Osteoblast (primary cell): ENCODE measurements around the gene PDE4B. TPM values are rescaled to one million over a fixed set of nuclear protein-coding genes. Genes with fewer than 3 reads are reported as not detected.

Experiments used
- DNase-seq: peaks from one replicate; pipeline ENCODE4 v3.0.0; 2011; ENCODE audit warnings: low spot score, mixed read lengths; ENCODE audit not compliant: insufficient read length; ENCODE audit errors: missing footprints
- H2AFZ ChIP-seq: 2 replicates; pipeline ENCODE4 v1.6.0; 2011; ENCODE audit warnings: mild to moderate bottlenecking, low read length
- H3K27ac ChIP-seq: 2 replicates; pipeline ENCODE4 v1.5.1; 2011; ENCODE audit warnings: mild to moderate bottlenecking, low read depth, low read length, moderate library complexity
- H3K27me3 ChIP-seq: 2 replicates; pipeline ENCODE4 v1.6.0; 2012; ENCODE audit warnings: mild to moderate bottlenecking, control low read depth, inconsistent platforms, low read length, moderate library complexity; ENCODE audit not compliant: insufficient read depth
- H3K36me3 ChIP-seq: 2 replicates; pipeline ENCODE4 v1.5.1; 2011; ENCODE audit warnings: mild to moderate bottlenecking, low read length, control low read depth, moderate library complexity; ENCODE audit not compliant: insufficient read depth
- H3K4me1 ChIP-seq: 2 replicates; pipeline ENCODE4 v1.5.1; 2011; ENCODE audit warnings: mild to moderate bottlenecking, low read length, control low read depth, moderate library complexity; ENCODE audit not compliant: insufficient read depth
- H3K4me2 ChIP-seq: 2 replicates; pipeline ENCODE4 v1.6.0; 2011; ENCODE audit warnings: mild to moderate bottlenecking, low read length; ENCODE audit not compliant: insufficient read depth
- H3K4me3 ChIP-seq: fragments of 200-600 bp; sonication (generic); 3 replicates; pipeline ENCODE4 v1.5.1; 2012; ENCODE audit warnings: mild to moderate bottlenecking, low read length, inconsistent platforms; ENCODE audit not compliant: insufficient read depth
- H3K79me2 ChIP-seq: 2 replicates; pipeline ENCODE4 v1.6.0; 2012; ENCODE audit warnings: mild to moderate bottlenecking, low read length, control low read depth, inconsistent platforms; ENCODE audit not compliant: insufficient read depth
- H3K9me3 ChIP-seq: 2 replicates; pipeline ENCODE4 v1.5.1; 2011; ENCODE audit warnings: low read depth, low read length, control low read depth
- H4K20me1 ChIP-seq: 2 replicates; pipeline ENCODE4 v1.6.0; 2012; ENCODE audit warnings: mild to moderate bottlenecking, low read length, control low read depth; ENCODE audit not compliant: insufficient read depth
- CTCF ChIP-seq: IDR thresholded peaks from 2 replicates; pipeline ENCODE4 v1.5.1; 2011; ENCODE audit warnings: mild to moderate bottlenecking, low read depth, low read length, moderate library complexity; ENCODE audit errors: extremely low read depth
- total RNA-seq: library from RNA; depleted of rRNA; stranded (reverse); fragments of >200 nt; gene quantifications from 2 replicates; pipeline ENCODE4 v1.2.3, GENCODE V29; 2012

The PDE4B gene
- total RNA-seq, 1 donor, result 21.4 TPM

- Histone ChIP-seq H3K9me3 (no peaks in the 10 kb centered on the region), H4K20me1 (no peaks in the 10 kb centered on the region), H3K27me3 (no peaks in the 10 kb centered on the region), H3K4me3 (no peak overlapping the region), H3K79me2 (peaks cover 33% of the 10 kb centered on the region), H3K36me3 (no peaks in the 10 kb centered on the region), H2AFZ (no peak overlapping the region), H3K27ac (peak overlapping the region; percentile 98), H3K4me1 (peaks cover 34% of the 10 kb centered on the region), H3K4me2 (peak overlapping the region; percentile 81)
- TF ChIP-seq CTCF, result no peak
- DNase-seq, result no peak
These were observed 538.0 kb downstream of the PDE4B start for GRCh38 chr1:66330722-66331141.

DNA sequence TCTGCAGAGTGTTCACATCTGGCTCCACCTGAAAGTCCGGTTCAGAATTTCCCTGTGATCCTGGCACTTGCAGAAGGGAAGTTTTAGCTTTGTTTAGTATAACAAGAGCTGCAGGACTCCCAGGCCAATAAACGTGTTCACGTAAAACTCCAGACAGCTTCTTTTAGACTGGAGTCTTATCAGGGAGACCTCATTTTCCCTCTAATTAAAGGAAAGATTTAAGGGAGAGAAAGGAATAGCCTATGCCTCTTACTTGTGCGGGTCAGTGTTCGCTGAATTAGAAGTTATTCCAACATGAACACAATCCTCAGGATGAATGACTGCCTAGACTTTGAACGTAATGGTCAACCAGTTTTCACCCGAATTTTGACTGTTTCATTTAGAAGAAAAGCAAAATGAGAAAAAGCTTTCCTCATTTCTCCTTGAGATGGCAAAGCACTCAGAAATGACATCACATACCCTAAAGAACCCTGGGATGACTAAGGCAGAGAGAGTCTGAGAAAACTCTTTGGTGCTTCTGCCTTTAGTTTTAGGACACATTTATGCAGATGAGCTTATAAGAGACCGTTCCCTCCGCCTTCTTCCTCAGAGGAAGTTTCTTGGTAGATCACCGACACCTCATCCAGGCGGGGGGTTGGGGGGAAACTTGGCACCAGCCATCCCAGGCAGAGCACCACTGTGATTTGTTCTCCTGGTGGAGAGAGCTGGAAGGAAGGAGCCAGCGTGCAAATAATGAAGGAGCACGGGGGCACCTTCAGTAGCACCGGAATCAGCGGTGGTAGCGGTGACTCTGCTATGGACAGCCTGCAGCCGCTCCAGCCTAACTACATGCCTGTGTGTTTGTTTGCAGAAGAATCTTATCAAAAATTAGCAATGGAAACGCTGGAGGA, 539.2 kb downstream of the PDE4B start:
- Histone ChIP-seq H3K27me3 (no peaks in the 10 kb centered on the region), H3K4me2 (peak overlapping the region; percentile 81), H2AFZ (peak overlapping the region; percentile 71), H3K36me3 (no peaks in the 10 kb centered on the region), H3K27ac (peak overlapping the region; percentile 98), H3K9me3 (no peaks in the 10 kb centered on the region), H4K20me1 (no peaks in the 10 kb centered on the region), H3K4me3 (peak overlapping the region; percentile 73), H3K4me1 (peaks cover 38% of the 10 kb centered on the region), H3K79me2 (peaks cover 45% of the 10 kb centered on the region)
- peak; percentile 37 for TF ChIP-seq CTCF
- peak; percentile 53 for DNase-seq

DNA sequence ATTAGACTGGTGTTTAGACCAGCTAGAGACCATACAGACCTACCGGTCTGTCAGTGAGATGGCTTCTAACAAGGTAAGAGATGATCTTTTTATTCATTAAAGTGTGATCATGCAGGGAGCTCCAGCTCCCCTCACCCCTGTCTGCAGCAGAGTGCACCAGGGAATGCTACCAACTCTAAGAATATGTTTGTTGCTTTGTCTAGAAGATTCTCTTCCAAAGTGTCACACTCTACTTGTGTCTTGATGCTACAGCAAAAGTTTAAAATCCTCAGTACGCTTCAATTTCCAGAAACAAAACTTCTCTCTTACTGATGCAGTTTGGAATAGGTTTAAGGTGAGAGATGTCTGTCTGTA, 539.8 kb downstream of the PDE4B start:
- Histone ChIP-seq H3K36me3 (no peaks in the 10 kb centered on the region), H3K4me3 (peak overlapping the region; percentile 73), H3K27me3 (no peaks in the 10 kb centered on the region), H2AFZ (peak overlapping the region; percentile 71), H4K20me1 (no peaks in the 10 kb centered on the region), H3K4me2 (peak overlapping the region; percentile 81), H3K4me1 (peaks cover 38% of the 10 kb centered on the region), H3K27ac (peak overlapping the region; percentile 98), H3K79me2 (peaks cover 51% of the 10 kb centered on the region), H3K9me3 (no peaks in the 10 kb centered on the region)
- DNase-seq, result no peak
- TF ChIP-seq CTCF, result no peak

DNA sequence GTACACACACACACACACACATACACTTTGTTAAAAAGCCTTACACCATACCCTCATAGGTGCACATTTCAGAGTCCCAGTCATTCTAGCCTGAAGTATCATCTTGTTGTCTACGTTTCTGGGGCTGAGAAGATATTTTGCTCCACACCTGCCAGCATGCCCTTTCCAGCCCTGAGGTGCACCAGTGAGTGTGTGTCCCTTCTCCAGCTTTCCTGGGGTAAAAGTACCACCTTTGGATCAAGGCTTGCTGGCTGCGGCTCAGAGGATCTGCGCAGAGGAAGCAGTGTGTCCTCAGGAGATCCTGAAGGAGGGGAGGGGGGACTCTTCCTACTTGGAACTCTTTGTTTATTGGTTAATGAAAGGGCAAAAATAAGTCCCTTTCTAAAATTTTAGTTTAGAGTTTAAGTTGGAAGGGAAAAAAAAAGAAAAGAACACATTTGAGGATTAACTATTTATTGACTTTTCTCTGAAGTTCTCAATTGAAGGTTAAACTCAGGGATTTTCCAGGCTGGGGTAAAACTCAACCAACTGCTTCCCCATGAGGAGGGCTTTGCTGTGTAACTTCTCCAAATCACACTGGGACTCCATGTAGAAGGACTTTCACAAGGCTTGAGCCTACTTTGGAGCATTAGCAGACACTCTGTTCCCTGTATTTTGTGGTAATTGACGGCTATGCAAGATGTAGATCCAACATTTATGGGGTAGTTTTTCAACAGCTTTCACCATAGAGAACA, 540.9 kb downstream of the PDE4B start:
- Histone ChIP-seq H3K9me3 (no peaks in the 10 kb centered on the region), H3K36me3 (no peaks in the 10 kb centered on the region), H3K79me2 (peaks cover 61% of the 10 kb centered on the region), H3K4me3 (peak overlapping the region; percentile 73), H2AFZ (peak overlapping the region; percentile 66), H3K27me3 (no peaks in the 10 kb centered on the region), H3K4me2 (peak overlapping the region; percentile 81), H3K27ac (peak overlapping the region; percentile 98), H3K4me1 (peaks cover 38% of the 10 kb centered on the region), H4K20me1 (no peaks in the 10 kb centered on the region)
- TF ChIP-seq CTCF, result no peak
- DNase-seq, result peak; percentile 25
